Activated naive CD8-positive, alpha-beta T cell treated with anti-CD3 and anti-CD28 coated beads, Interleukin-2, amount 50 U/mL, for 24 hours (primary cell): Measurements from ENCODE around the gene PAPPA2.

Experiments
- ATAC-seq: fragments of 150-1000 bp; cut with Tn5 transposase; one replicate; pipeline ENCODE4 v1.10.0; 2021
- DNase-seq: peaks from one replicate; pipeline ENCODE4 v3.0.0; 2021
- H3K27ac Mint-ChIP-seq: one replicate; pipeline ENCODE4 v1.8.0; 2021; ENCODE audit warnings: mild to moderate bottlenecking, mixed read lengths
- H3K27me3 Mint-ChIP-seq: one replicate; pipeline ENCODE4 v1.8.0; 2021; ENCODE audit warnings: mixed read lengths
- H3K36me3 Mint-ChIP-seq: one replicate; pipeline ENCODE4 v1.8.0; 2021; ENCODE audit warnings: low read depth, mixed read lengths
- H3K4me1 Mint-ChIP-seq: one replicate; pipeline ENCODE4 v1.8.0; 2021; ENCODE audit warnings: mixed read lengths
- H3K4me3 Mint-ChIP-seq: one replicate; pipeline ENCODE4 v1.8.0; 2021; ENCODE audit warnings: mild to moderate bottlenecking, moderate library complexity, mixed read lengths
- H3K9me3 Mint-ChIP-seq: one replicate; pipeline ENCODE4 v1.8.0; 2021; ENCODE audit warnings: mixed read lengths

The PAPPA2 gene

GRCh38 chr1:176577646-176578197 lies 114.7 kb downstream of the PAPPA2 start:
- Mint-ChIP-seq H3K36me3 (no peaks in the 10 kb centered on the region), H3K9me3 (no peaks in the 10 kb centered on the region), H3K4me1 (no peaks in the 10 kb centered on the region), H3K27ac (no peak overlapping the region), H3K4me3 (no peak overlapping the region), H3K27me3 (no peaks in the 10 kb centered on the region)
- DNase-seq (no peak), ATAC-seq (no peak)

- DNase-seq (no peak), ATAC-seq (no peak)
- Mint-ChIP-seq H3K36me3 (no peaks in the 10 kb centered on the region), H3K27me3 (no peaks in the 10 kb centered on the region), H3K27ac (no peak overlapping the region), H3K4me3 (no peak overlapping the region), H3K9me3 (no peaks in the 10 kb centered on the region), H3K4me1 (no peaks in the 10 kb centered on the region)
Measured at GRCh38 chr1:176579087-176579486, 116.1 kb downstream of the PAPPA2 start.

DNA sequence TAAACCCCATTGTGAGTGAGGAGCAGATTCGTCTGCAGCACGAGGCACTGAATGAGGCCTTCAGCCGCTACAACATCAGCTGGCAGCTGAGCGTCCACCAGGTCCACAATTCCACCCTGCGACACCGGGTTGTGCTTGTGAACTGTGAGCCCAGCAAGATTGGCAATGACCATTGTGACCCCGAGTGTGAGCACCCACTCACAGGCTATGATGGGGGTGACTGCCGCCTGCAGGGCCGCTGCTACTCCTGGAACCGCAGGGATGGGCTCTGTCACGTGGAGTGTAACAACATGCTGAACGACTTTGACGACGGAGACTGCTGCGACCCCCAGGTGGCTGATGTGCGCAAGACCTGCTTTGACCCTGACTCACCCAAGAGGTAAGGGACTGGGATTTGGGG lies 132.2 kb downstream of the PAPPA2 start:
- Mint-ChIP-seq H3K4me3 (no peak overlapping the region), H3K36me3 (no peaks in the 10 kb centered on the region), H3K9me3 (no peaks in the 10 kb centered on the region), H3K4me1 (no peaks in the 10 kb centered on the region), H3K27me3 (no peaks in the 10 kb centered on the region), H3K27ac (no peak overlapping the region)
- DNase-seq (no peak), ATAC-seq (no peak)

- Mint-ChIP-seq H3K36me3 (no peaks in the 10 kb centered on the region), H3K9me3 (no peaks in the 10 kb centered on the region)
- no peak for DNase-seq
Measured at GRCh38 chr1:176601348-176601747, 138.4 kb downstream of the PAPPA2 start.

GRCh38 chr1:176602388-176603004 lies 139.5 kb downstream of the PAPPA2 start:
- no peak for DNase-seq
- H3K4me3 Mint-ChIP-seq = no peak overlapping the region
- no peaks in the 10 kb centered on the region for H3K36me3 Mint-ChIP-seq
- H3K27me3 Mint-ChIP-seq = no peaks in the 10 kb centered on the region
- ATAC-seq = no peak
- H3K4me1 Mint-ChIP-seq = no peaks in the 10 kb centered on the region
- H3K9me3 Mint-ChIP-seq = no peaks in the 10 kb centered on the region
- H3K27ac Mint-ChIP-seq = no peak overlapping the region

More at GRCh38 chr1:176601348-176601747, 138.4 kb downstream of the PAPPA2 start:
- ATAC-seq = no peak
- no peaks in the 10 kb centered on the region for H3K4me1 Mint-ChIP-seq
- no peak overlapping the region for H3K27ac Mint-ChIP-seq
- H3K4me3 Mint-ChIP-seq = no peak overlapping the region
- no peaks in the 10 kb centered on the region for H3K27me3 Mint-ChIP-seq

- H3K27ac Mint-ChIP-seq = no peak overlapping the region
Measured at GRCh38 chr1:176603696-176604095, 140.7 kb downstream of the PAPPA2 start.

DNA sequence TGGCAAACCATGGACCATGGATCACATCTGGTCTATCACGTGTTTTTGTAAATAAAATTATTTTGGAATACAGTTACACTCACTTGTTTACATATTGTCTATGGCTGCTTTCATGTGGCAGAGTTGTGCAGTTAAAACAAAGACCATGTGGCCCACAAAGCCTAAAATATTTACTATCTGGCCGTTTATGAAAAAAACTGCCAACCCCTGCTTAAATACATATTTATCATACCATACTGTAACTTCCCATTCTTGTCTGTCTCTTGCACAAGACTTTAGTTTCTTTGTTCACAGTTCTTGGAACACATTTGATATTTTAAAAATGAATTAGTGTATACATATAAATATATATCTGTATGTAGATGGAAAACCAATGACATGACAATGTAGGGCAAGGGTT lies 141.5 kb downstream of the PAPPA2 start:
- no peaks in the 10 kb centered on the region for H3K4me1 Mint-ChIP-seq
- no peaks in the 10 kb centered on the region for H3K9me3 Mint-ChIP-seq
- no peak overlapping the region for H3K4me3 Mint-ChIP-seq
- no peak for ATAC-seq
- H3K27ac Mint-ChIP-seq = no peak overlapping the region
- H3K36me3 Mint-ChIP-seq = no peaks in the 10 kb centered on the region
- no peak for DNase-seq
- H3K27me3 Mint-ChIP-seq = no peaks in the 10 kb centered on the region

More at GRCh38 chr1:176603696-176604095, 140.7 kb downstream of the PAPPA2 start:
- Mint-ChIP-seq H3K4me3 (no peak overlapping the region), H3K4me1 (no peaks in the 10 kb centered on the region), H3K9me3 (no peaks in the 10 kb centered on the region), H3K27me3 (no peaks in the 10 kb centered on the region), H3K36me3 (no peaks in the 10 kb centered on the region)
- DNase-seq (no peak), ATAC-seq (no peak)

DNA sequence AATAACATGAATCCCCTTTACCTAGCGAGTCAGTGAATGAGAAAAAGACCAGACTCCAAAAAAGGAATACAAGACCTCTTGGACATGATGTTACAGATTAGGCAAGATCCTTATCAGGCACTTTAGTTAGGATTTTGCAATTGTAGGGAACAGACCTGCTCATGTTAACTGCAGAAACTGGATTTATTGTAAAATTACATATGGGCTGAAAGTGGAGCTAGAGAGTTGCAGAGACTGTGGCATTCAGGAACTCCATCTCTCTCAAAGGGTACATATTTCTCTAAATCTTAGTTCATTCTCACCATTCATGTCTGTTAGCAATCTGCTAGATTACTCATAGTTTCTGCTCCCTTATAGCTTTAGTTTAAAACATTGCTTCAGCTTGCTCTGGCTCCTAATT lies 142.2 kb downstream of the PAPPA2 start:
- Mint-ChIP-seq H3K4me1 (no peaks in the 10 kb centered on the region), H3K9me3 (no peaks in the 10 kb centered on the region), H3K27me3 (no peaks in the 10 kb centered on the region), H3K36me3 (no peaks in the 10 kb centered on the region), H3K4me3 (no peak overlapping the region), H3K27ac (no peak overlapping the region)
- DNase-seq (no peak), ATAC-seq (no peak)

- H3K27ac Mint-ChIP-seq = no peak overlapping the region
Measured at GRCh38 chr1:176609556-176610408, 146.8 kb downstream of the PAPPA2 start.

GRCh38 chr1:176612791-176613190 lies 149.8 kb downstream of the PAPPA2 start:
- Mint-ChIP-seq H3K36me3 (no peaks in the 10 kb centered on the region), H3K4me1 (no peaks in the 10 kb centered on the region), H3K27me3 (no peaks in the 10 kb centered on the region), H3K27ac (no peak overlapping the region), H3K4me3 (no peak overlapping the region), H3K9me3 (no peaks in the 10 kb centered on the region)
- ATAC-seq (no peak), DNase-seq (no peak)

More at GRCh38 chr1:176609556-176610408, 146.8 kb downstream of the PAPPA2 start:
- ATAC-seq (no peak), DNase-seq (no peak)
- Mint-ChIP-seq H3K4me3 (no peak overlapping the region), H3K36me3 (no peaks in the 10 kb centered on the region), H3K4me1 (no peaks in the 10 kb centered on the region), H3K9me3 (no peaks in the 10 kb centered on the region), H3K27me3 (no peaks in the 10 kb centered on the region)

DNA sequence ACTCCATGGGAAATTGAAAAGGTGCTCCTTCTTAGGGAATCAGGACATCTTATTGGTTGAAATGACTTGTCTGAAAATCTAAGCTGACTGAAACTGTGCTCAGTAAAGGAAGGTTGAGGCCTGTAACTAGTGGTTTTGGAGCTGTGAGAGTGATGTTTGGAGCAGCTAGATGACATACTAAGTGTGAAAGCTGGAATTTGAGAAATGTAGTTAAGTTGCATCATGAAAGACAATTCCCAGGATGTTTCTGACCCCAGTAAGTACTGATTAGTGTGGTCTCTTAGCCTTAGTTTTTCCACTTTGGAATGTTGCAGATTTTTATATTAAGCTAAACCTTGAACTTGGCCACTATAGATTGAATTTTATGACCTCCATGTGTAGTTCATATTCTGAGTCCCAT lies 154.9 kb downstream of the PAPPA2 start:
- H3K4me1 Mint-ChIP-seq = no peaks in the 10 kb centered on the region
- H3K36me3 Mint-ChIP-seq = no peaks in the 10 kb centered on the region
- no peak overlapping the region for H3K27ac Mint-ChIP-seq
- DNase-seq = no peak
- H3K27me3 Mint-ChIP-seq = no peaks in the 10 kb centered on the region
- no peak for ATAC-seq
- no peak overlapping the region for H3K4me3 Mint-ChIP-seq
- H3K9me3 Mint-ChIP-seq = no peaks in the 10 kb centered on the region

- ATAC-seq (no peak), DNase-seq (no peak)
- Mint-ChIP-seq H3K4me1 (no peaks in the 10 kb centered on the region), H3K27me3 (no peaks in the 10 kb centered on the region), H3K36me3 (no peaks in the 10 kb centered on the region), H3K9me3 (no peaks in the 10 kb centered on the region), H3K27ac (no peak overlapping the region), H3K4me3 (no peak overlapping the region)
Measured at GRCh38 chr1:176619261-176619660, 156.3 kb downstream of the PAPPA2 start.

DNA sequence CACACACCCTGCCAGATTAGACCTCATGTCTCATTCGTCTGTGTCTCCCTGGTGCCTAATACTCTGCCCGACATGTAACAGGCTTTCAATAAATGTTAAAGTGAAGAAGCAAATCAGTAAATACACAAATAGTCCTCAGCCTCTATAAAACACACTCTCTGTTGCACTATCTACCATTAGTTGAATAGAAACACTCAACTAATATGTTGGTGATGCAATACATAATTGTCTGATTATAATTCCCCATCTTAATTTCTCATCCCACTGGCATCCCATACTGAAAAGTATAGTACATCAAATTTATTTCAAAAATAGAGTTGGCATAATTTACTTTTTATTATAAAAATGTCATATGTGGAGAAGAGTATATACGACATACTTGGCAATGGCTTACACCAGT lies 162.4 kb downstream of the PAPPA2 start:
- ATAC-seq (no peak), DNase-seq (no peak)
- no peak overlapping the region for H3K4me3 Mint-ChIP-seq
- no peaks in the 10 kb centered on the region for H3K36me3 Mint-ChIP-seq
- peaks cover 4% of the 10 kb centered on the region for H3K27me3 Mint-ChIP-seq
- H3K27ac Mint-ChIP-seq = no peak overlapping the region
- H3K4me1 Mint-ChIP-seq = no peaks in the 10 kb centered on the region
- H3K9me3 Mint-ChIP-seq = peaks cover 5% of the 10 kb centered on the region

GRCh38 chr1:176626572-176627061 lies 163.6 kb downstream of the PAPPA2 start:
- Mint-ChIP-seq H3K27ac (no peak overlapping the region), H3K4me3 (no peak overlapping the region), H3K27me3 (peaks cover 4% of the 10 kb centered on the region), H3K36me3 (no peaks in the 10 kb centered on the region), H3K9me3 (peaks cover 5% of the 10 kb centered on the region), H3K4me1 (no peaks in the 10 kb centered on the region)
- ATAC-seq = no peak
- no peak for DNase-seq

DNA sequence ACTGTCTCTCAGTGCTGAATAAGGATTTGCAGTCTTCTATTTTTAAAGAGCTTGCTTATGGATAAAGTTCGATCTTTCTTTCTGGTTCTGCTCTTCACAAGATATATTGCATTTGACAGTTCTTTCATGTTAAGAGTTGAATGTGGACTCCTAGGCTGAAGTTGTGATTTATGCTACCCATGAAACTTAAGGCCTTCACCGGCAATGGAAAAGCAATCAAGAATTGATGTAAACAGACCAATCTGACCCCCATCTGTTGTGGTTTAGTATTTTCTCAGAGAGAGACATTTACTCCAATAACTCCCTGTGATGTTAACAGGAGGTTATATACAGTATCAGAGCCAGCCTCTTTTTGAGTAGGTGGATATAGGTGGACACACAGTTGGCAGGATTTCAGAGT lies 165.8 kb downstream of the PAPPA2 start:
- no peaks in the 10 kb centered on the region for H3K4me1 Mint-ChIP-seq
- H3K27ac Mint-ChIP-seq = no peak overlapping the region
- no peaks in the 10 kb centered on the region for H3K36me3 Mint-ChIP-seq
- no peak overlapping the region for H3K4me3 Mint-ChIP-seq
- H3K9me3 Mint-ChIP-seq = peaks cover 5% of the 10 kb centered on the region
- H3K27me3 Mint-ChIP-seq = peaks cover 4% of the 10 kb centered on the region
- no peak for DNase-seq
- ATAC-seq = no peak
